Left lung (tissue), 10 donors: ENCODE measurements around the gene CTNNAL1. TPM values are rescaled to one million over a fixed set of nuclear protein-coding genes. Genes with fewer than 3 reads are reported as not detected.
"Not testable (repeated sequence)": the region's sequence is repeated elsewhere in the genome, so short reads cannot be mapped to it uniquely, and the experiment has no call there.

Experiments
- ATAC-seq: fragments of 200-7000 bp; cut with Tn5 transposase; one replicate; pipeline ENCODE4 v1.9.1; 2020; ENCODE audit warnings: moderate library complexity
- DNase-seq, 4 donors: peaks; one replicate each; pipeline ENCODE4 v3.0.0-alpha.2; 2013 to 2020
- H3K27ac ChIP-seq, 2 donors: fragments of 200-600 bp; sonication (generic) in 1 of 2; one replicate each; pipeline versions ENCODE4 v1.5.0 to v1.8.0; 2020 to 2021
- H3K27me3 ChIP-seq, 2 donors: fragments of 200-600 bp; sonication (generic) in 1 of 2; one replicate each; pipeline versions ENCODE4 v1.5.0 to v1.8.0; 2020 to 2021
- H3K36me3 ChIP-seq, 2 donors: fragments of 200-600 bp; sonication (generic) in 1 of 2; one replicate each; pipeline versions ENCODE4 v1.5.0 to v1.8.0; 2020 to 2021
- H3K4me1 ChIP-seq, 2 donors: fragments of 200-600 bp; one replicate each; pipeline ENCODE4 v1.8.0; 2021
- H3K4me3 ChIP-seq, 2 donors: fragments of 200-600 bp; sonication (generic) in 1 of 2; one replicate each; pipeline versions ENCODE4 v1.5.0 to v1.8.0; 2020 to 2021; ENCODE audit warnings: mild to moderate bottlenecking in 1 of 2
- H3K9me3 ChIP-seq, 2 donors: fragments of 200-600 bp; sonication (generic) in 1 of 2; one replicate each; pipeline versions ENCODE4 v1.5.0 to v1.8.0; 2020 to 2021
- intact Hi-C, 2 donors: fragments of 100-400 bp; cut with DNase I; formaldehyde crosslinking; loops; one replicate each; pipeline versions ENCODE4 v1.11.2 to v1.14.2; 2022
- polyA plus RNA-seq, 6 donors: library from polyadenylated mRNA; unstranded; fragments of 120-200 nt; gene quantifications; one replicate each; pipeline ENCODE4 v1.2.1, GENCODE V29; 2013; ENCODE audit not compliant: insufficient read length in 6 of 6
- total RNA-seq, 2 donors: library from RNA; stranded (reverse); fragmentation: NEBNext Ultra II Directional; extraction: Animal tissue kit (Norgen Biotek cat#: 25700); gene quantifications; one replicate each; pipeline ENCODE4 v1.2.1, GENCODE V29; 2021
- TF ChIP-seq, protein P1 (sequence below), 2 donors: fragments of 200-600 bp; sonication (generic) in 1 of 2; IDR thresholded peaks; one replicate each; pipeline versions ENCODE4 v1.5.0 to v1.8.0; 2021; ENCODE audit warnings: antibody characterized with exemption in 2 of 2
- donor health status: DM: no; HTN: yes; CAD: no.
- donor health status: DM: no; HTN: no; CAD: no.

Gene CTNNAL1
- total and polyA plus RNA-seq, 8 donors, result 47.7 to 102 (median 87.8) TPM

DNA sequence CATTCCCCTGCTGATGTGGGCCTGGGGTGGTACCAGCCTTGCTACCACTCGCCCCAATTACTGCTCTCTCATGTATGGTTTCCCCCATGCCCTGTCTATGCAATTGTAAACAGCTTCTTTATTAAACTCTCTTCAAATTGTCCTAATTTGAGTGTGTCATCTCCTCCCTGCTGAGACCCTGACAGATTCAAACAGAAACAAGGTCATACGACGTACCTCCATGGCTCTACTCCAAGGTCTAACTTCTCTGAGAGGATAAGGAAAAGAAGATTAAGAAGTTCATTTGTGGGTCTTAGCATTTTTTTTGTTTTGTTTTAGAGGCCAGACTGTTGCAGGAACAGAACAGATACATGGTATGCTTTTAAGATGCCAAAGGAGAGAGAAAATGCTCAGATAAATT is 41.1 kb downstream of the CTNNAL1 start:
- TF ChIP-seq, protein P1, sequence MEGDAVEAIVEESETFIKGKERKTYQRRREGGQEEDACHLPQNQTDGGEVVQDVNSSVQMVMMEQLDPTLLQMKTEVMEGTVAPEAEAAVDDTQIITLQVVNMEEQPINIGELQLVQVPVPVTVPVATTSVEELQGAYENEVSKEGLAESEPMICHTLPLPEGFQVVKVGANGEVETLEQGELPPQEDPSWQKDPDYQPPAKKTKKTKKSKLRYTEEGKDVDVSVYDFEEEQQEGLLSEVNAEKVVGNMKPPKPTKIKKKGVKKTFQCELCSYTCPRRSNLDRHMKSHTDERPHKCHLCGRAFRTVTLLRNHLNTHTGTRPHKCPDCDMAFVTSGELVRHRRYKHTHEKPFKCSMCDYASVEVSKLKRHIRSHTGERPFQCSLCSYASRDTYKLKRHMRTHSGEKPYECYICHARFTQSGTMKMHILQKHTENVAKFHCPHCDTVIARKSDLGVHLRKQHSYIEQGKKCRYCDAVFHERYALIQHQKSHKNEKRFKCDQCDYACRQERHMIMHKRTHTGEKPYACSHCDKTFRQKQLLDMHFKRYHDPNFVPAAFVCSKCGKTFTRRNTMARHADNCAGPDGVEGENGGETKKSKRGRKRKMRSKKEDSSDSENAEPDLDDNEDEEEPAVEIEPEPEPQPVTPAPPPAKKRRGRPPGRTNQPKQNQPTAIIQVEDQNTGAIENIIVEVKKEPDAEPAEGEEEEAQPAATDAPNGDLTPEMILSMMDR (IDR thresholded peaks at IDR 0.05), result no peak
- no peak overlapping the region for H3K27ac ChIP-seq
- ATAC-seq (no peak), DNase-seq (no peak)
- peaks cover 0 to 11% of the 10 kb centered on the region in 2 donors for H3K36me3 ChIP-seq
- no peak overlapping the region for H3K4me3 ChIP-seq
- H3K27me3 ChIP-seq, result no peaks in the 10 kb centered on the region
- intact Hi-C loops, result no loop called here
- H3K9me3 ChIP-seq, result no peaks in the 10 kb centered on the region
- peaks cover 0 to 2% of the 10 kb centered on the region in 2 donors for H3K4me1 ChIP-seq

DNA sequence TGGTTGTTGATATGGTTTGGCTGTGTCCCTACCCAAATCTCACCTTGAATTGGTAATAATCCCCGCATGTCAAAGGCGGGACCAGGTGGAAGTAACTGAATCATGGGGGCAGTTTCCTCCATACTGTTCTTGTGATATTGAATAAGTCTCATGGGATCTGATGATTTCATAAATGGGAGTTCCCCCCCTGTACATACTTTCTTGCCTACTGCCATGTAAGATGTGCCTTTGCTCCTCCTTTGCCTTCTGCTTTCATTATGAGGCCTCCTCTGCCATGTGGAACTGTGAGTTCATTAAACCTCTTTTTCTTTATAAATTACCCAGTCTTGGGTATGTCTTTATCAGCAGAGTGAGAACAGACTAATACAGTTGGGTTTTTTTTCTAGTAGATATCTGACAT is 41.9 kb downstream of the CTNNAL1 start:
- DNase-seq, H3K4me1 ChIP-seq: not testable (repeated sequence)

DNA sequence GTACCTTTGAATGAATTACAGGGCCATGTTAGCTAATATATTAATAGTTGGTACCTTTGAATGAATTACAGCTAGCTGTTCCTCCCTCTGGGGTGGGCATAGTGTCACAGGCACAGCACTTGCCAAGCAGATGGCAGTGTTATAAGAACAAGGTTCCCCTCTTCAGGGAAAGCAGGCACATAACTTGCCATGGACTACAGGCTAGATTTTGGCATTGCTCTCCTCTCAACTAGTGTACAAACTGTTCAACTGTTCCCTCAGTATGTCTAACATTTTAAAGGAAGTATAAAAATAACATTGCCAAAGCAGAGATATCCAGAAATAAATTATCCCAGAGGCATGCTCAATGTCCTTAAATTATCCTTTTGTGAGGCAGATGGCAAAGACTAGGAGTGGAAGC is 45.4 kb downstream of the CTNNAL1 start:
- H3K36me3 ChIP-seq, result peaks cover 0 to 16% of the 10 kb centered on the region in 2 donors
- DNase-seq, result no peak
- no peak overlapping the region for H3K4me3 ChIP-seq
- no peaks in the 10 kb centered on the region for H3K27me3 ChIP-seq
- H3K4me1 ChIP-seq, result peaks cover 0 to 2% of the 10 kb centered on the region in 2 donors
- no peaks in the 10 kb centered on the region for H3K9me3 ChIP-seq
- no peak for ATAC-seq
- intact Hi-C loops, result no loop called here
- no peak overlapping the region for H3K27ac ChIP-seq
- TF ChIP-seq, protein P1 (IDR thresholded peaks at IDR 0.05), result no peak

More for the DNA sequence above, 41.9 kb downstream of the CTNNAL1 start:
- H3K9me3 ChIP-seq, ATAC-seq, H3K27ac ChIP-seq, H3K4me3 ChIP-seq, H3K27me3 ChIP-seq, intact Hi-C loops: not testable (repeated sequence)
- peaks cover 0 to 11% of the 10 kb centered on the region in 2 donors for H3K36me3 ChIP-seq

DNA sequence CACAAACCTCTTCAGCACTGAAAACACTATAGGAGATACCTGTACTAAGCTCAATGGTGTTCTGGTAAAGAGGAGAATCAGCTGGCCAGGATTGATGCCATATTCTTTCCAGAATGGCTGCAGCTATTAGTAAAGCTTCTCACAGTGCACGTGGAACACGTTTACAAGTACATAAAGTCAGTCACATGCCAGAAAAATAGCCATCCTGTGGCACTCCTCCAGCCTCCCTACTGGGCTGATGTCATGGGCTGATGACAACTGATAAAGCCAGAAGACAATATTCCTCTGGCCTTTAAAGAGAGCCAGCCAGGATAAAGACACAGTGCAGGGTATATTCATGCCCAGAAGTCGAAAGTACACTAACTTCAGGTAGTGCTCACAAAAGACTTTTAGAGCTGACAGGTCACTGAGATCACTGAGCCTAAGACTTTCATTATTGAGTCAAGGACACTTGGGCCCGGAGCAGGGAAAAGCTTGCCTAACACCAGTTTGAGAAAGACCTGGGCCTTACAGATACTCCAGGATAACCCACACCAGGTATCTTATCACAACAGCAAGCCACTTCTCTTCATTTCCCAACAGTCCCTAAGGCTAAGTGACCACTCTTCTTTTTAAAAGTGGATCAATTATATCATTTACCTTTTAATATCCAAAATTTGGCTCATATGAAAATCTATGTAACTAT is 49.7 kb downstream of the CTNNAL1 start:
- Histone ChIP-seq H3K4me1 (no peaks in the 10 kb centered on the region), H3K4me3 (no peak overlapping the region), H3K36me3 (peaks cover 0 to 11% of the 10 kb centered on the region in 2 donors), H3K27ac (no peak overlapping the region), H3K9me3 (no peaks in the 10 kb centered on the region), H3K27me3 (no peaks in the 10 kb centered on the region)
- DNase-seq (no peak), ATAC-seq (peak; percentile 23)
- intact Hi-C loops, result no loop called here
- TF ChIP-seq, protein P1 (IDR thresholded peaks at IDR 0.05), result no peak

DNA sequence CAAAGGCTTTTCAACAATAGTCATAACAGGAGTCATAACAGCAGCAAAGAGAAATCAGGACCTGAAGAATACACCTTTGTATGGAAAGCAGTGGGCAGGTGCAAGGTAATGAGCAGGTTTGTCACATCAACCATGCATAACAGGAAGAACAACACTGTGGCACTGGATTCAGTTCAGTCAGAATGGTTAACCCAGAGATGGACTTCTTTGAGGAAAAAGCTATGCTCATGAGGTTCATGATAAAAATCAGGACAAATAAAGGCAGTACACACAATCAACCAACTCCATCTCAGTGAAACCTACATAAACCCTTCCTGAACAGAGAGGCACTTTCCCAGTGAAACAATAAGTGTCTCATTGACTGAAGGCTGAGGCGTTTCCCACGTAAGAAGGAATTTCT is 52.1 kb downstream of the CTNNAL1 start:
- H3K4me3 ChIP-seq, result no peak overlapping the region
- H3K27ac ChIP-seq, result no peak overlapping the region
- peaks cover 0 to 11% of the 10 kb centered on the region in 2 donors for H3K36me3 ChIP-seq
- DNase-seq (no peak), ATAC-seq (no peak)
- TF ChIP-seq, protein P1 (IDR thresholded peaks at IDR 0.05), result no peak
- intact Hi-C loops, result no loop called here
- no peaks in the 10 kb centered on the region for H3K4me1 ChIP-seq
- no peaks in the 10 kb centered on the region for H3K27me3 ChIP-seq
- H3K9me3 ChIP-seq, result no peaks in the 10 kb centered on the region

DNA sequence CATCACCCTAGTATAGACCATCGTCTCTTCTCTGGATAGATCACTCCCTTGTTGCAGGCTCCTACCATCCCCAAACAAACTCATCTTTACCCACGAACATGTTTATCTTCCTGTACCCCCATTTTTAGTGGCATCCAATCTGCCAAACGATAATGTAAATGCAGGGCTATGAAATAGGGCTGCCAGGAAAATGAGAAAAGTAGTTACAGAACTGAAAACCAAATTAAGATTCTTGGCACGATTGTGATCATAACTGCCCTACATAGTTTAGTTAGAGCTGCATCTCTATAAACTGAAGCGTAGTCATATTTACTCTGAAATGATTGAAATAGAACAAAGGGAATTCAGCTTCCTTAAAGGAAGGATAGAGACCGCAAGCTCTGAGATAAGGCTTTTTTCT is 53.0 kb downstream of the CTNNAL1 start:
- peaks cover 0 to 11% of the 10 kb centered on the region in 2 donors for H3K36me3 ChIP-seq
- no peaks in the 10 kb centered on the region for H3K9me3 ChIP-seq
- H3K27me3 ChIP-seq, result no peaks in the 10 kb centered on the region
- DNase-seq (no peak), ATAC-seq (no peak)
- TF ChIP-seq, protein P1 (IDR thresholded peaks at IDR 0.05), result no peak
- H3K4me1 ChIP-seq, result no peaks in the 10 kb centered on the region
- H3K4me3 ChIP-seq, result no peak overlapping the region
- H3K27ac ChIP-seq, result no peak overlapping the region
- intact Hi-C loops, result no loop called here
